CD4-positive, alpha-beta memory T cell (primary cell): ENCODE measurements around the gene RTBDN. TPM values are rescaled to one million over a fixed set of nuclear protein-coding genes. Genes with fewer than 3 reads are reported as not detected.
"Not testable (repeated sequence)": the region's sequence is repeated elsewhere in the genome, so short reads cannot be mapped to it uniquely, and the experiment has no call there.

ENCODE experiments used
- CTCF ChIA-PET: fragments of 350-600 bp; sonication (Branson Sonifier 250); formaldehyde crosslinking; loops from one replicate; lab custom pipeline; 2021; ENCODE audit warnings: inconsistent platforms; ENCODE audit not compliant: partially characterized antibody; lab: Charles Lee
- POLR2A ChIA-PET: fragments of 350-600 bp; sonication (Branson Sonifier 250); formaldehyde crosslinking; loops from one replicate; lab custom pipeline; 2021; ENCODE audit not compliant: partially characterized antibody; lab: Charles Lee
- DNase-seq, 5 donors: peaks; one replicate each; pipeline versions ENCODE4 v3.0.0 to v3.0.0-alpha.2; 2020 to 2022; ENCODE audit warnings: mixed read lengths in 1 of 5
- H3K27ac ChIP-seq: one replicate; pipeline ENCODE4 v1.7.0; 2013; ENCODE audit warnings: low read depth, low read length
- H3K27me3 ChIP-seq: 2 replicates; pipeline ENCODE4 v1.7.0; 2013; ENCODE audit warnings: mild to moderate bottlenecking, low read length, moderate library complexity; ENCODE audit not compliant: insufficient read depth
- H3K36me3 ChIP-seq: 2 replicates; pipeline ENCODE4 v1.7.0; 2013; ENCODE audit warnings: mild to moderate bottlenecking, low read length, moderate library complexity; ENCODE audit not compliant: insufficient read depth
- H3K4me1 ChIP-seq: 2 replicates; pipeline ENCODE4 v1.7.0; 2013; ENCODE audit warnings: mild to moderate bottlenecking, low read length, moderate library complexity; ENCODE audit not compliant: insufficient read depth
- H3K4me3 ChIP-seq, 2 donors: one replicate each; pipeline ENCODE4 v1.7.0; 2013; ENCODE audit warnings: low read length in 2 of 2, mild to moderate bottlenecking in 1 of 2
- H3K9me3 ChIP-seq, 2 donors: one replicate each; pipeline ENCODE4 v1.7.0; 2013; ENCODE audit warnings: low read length in 2 of 2, control low read depth in 1 of 2; ENCODE audit not compliant: control insufficient read depth in 1 of 2
- H3K27ac Mint-ChIP-seq, 7 donors: one replicate each; pipeline ENCODE4 v1.8.0; 2020 to 2021; ENCODE audit warnings: mixed read lengths in 7 of 7, mild to moderate bottlenecking in 6 of 7, inconsistent platforms in 3 of 7, moderate library complexity in 3 of 7
- H3K27me3 Mint-ChIP-seq, 2 donors: one replicate each; pipeline ENCODE4 v1.8.0; 2020 to 2021; ENCODE audit warnings: mixed read lengths in 2 of 2
- H3K36me3 Mint-ChIP-seq, 2 donors: one replicate each; pipeline ENCODE4 v1.8.0; 2020 to 2021; ENCODE audit warnings: mixed read lengths in 2 of 2, inconsistent platforms in 1 of 2, mild to moderate bottlenecking in 1 of 2
- H3K4me1 Mint-ChIP-seq, 4 donors: one replicate each; pipeline ENCODE4 v1.8.0; 2020 to 2021; ENCODE audit warnings: mixed read lengths in 4 of 4, mild to moderate bottlenecking in 1 of 4
- H3K4me3 Mint-ChIP-seq, 8 donors: one replicate each; pipeline ENCODE4 v1.8.0; 2020 to 2021; ENCODE audit warnings: mixed read lengths in 8 of 8, mild to moderate bottlenecking in 7 of 8, moderate library complexity in 6 of 8, inconsistent platforms in 3 of 8
- H3K9me3 Mint-ChIP-seq, 8 donors: one replicate each; pipeline ENCODE4 v1.8.0; 2020 to 2021; ENCODE audit warnings: mixed read lengths in 8 of 8, mild to moderate bottlenecking in 5 of 8, inconsistent platforms in 3 of 8, moderate library complexity in 1 of 8
- intact Hi-C: fragments of 100-400 bp; cut with micrococcal nuclease; formaldehyde crosslinking; loops from one replicate; pipeline ENCODE4 v1.15.1; 2023
- polyA plus RNA-seq, 2 donors: library from polyadenylated mRNA; unstranded; fragments of 300-500 nt; fragmentation: Illumina TruSeq; gene quantifications; one replicate each; pipeline ENCODE4 v1.2.3, GENCODE V29; 2021
- total RNA-seq, 2 experiments: library from RNA; stranded (reverse); gene quantifications; one replicate each; pipeline ENCODE4 v1.2.3, GENCODE V29; 2021

Gene RTBDN
- total and polyA plus RNA-seq, 4 experiments from 2014 or later, result not detected

DNA sequence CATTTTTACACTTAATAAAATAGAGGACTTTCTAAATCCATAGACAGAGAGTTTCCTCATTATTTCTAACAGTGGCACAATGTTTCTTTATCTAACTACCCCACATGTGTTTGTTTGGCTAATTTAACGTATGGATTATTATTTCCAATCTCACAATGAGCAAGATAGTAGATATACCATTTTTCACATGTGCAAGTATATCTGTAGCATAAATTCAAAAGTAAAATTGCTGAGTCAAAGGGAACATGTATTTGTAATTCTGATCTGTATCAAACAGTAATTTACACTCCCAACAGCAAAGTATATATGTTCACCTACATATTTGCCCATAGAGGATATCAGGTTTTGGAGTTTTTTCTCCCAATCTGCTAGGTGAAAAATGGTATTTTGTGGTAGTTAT lies 22.3 kb upstream of the RTBDN start:
- CTCF ChIA-PET, result interaction anchor here (1.5 kb wide), 1 partner anchor 9 kb away, joined by 7 read pairs; no protein-coding TSS in a partner anchor
- POLR2A ChIA-PET, result no interaction called here
- intact Hi-C loops, result no loop called here
- H3K27me3 ChIP-seq, result no peaks in the 10 kb centered on the region
- Mint-ChIP-seq H3K36me3 (no peaks in the 10 kb centered on the region), H3K4me1 (no peaks in the 10 kb centered on the region), H3K9me3 (peaks cover 0 to 19% (median 9%) of the 10 kb centered on the region in 8 donors), H3K27me3 (peaks cover 0 to 7% of the 10 kb centered on the region in 2 donors), H3K4me3 (no peak overlapping the region), H3K27ac (no peak overlapping the region)
- H3K9me3 ChIP-seq, result no peaks in the 10 kb centered on the region
- H3K36me3 ChIP-seq, result no peaks in the 10 kb centered on the region
- no peak overlapping the region for H3K4me3 ChIP-seq
- no peak overlapping the region for H3K27ac ChIP-seq
- H3K4me1 ChIP-seq, result no peaks in the 10 kb centered on the region
- DNase-seq, result no peak

DNA sequence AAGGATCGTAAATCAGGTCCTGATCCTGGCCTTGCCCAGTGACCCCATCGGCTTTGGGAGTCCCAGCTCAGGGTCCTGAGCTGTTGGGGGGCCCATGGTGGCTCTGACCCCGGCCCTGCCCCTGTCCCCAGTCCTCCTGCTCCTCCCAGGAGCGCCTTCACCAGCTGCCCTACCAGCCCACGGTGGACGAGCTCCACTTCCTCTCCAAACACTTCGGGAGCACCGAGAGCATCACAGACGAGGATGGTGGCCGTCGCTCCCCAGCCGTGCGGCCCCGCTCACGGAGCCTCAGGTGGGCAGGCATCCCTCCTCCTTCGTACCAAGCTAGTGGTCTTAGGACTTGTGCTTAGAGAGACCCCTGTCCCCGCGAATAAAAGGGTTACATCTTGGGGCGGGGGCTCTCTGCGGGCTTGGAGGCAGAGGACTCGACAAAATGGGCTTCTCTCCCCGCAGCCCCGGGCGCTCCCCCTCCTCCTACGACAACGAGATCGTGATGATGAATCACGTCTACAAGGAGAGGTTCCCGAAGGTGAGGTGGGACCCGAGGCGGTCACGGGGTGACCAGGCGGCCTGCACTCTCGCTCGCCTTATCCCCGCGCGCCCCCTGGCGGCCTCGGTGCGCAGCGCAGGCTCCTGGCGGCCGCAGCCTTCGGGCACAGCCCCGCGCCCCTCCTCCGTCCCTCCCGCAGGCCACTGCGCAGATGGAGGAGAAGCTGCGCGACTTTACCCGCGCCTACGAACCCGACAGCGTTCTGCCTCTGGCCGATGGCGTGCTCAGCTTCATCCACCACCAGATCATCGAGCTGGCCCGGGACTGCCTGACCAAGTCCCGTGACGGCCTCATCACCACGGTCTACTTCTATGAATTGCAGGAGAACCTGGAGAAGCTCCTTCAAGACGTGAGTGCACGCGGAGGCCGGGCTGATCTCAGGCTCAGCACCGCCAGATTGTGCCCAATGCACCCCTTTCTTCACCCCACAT lies 13.1 kb upstream of the RTBDN start:
- CTCF ChIA-PET, result interaction anchor here (0.6 to 8.2 kb wide), 57 partner anchors 8 to 1049 kb away, joined by 3 to 200 read pairs (median 5); partner anchors contain the start of genes DNASE2, FARSA, GCDH and GET3
- no peak overlapping the region for H3K27ac ChIP-seq
- H3K4me1 ChIP-seq, result peaks cover 9% of the 10 kb centered on the region
- Mint-ChIP-seq H3K4me1 (peaks cover 0 to 4% (median 0%) of the 10 kb centered on the region in 4 donors), H3K36me3 (no peaks in the 10 kb centered on the region), H3K4me3 (peak overlapping the region in 3 of 8 donors; percentile 43 to 57 (median 57)), H3K27me3 (peaks cover 17 to 19% of the 10 kb centered on the region in 2 donors), H3K9me3 (peaks cover 0 to 1% (median 0%) of the 10 kb centered on the region in 8 donors), H3K27ac (no peak overlapping the region)
- no peak overlapping the region for H3K4me3 ChIP-seq
- H3K9me3 ChIP-seq, result no peaks in the 10 kb centered on the region
- intact Hi-C loops, result loop anchor here (1.0 to 5.0 kb wide), 4 partner anchors 50 to 130 kb away; no protein-coding TSS in a partner anchor
- DNase-seq, result peak; percentile 70 to 80 (median 73)
- peaks cover 5% of the 10 kb centered on the region for H3K27me3 ChIP-seq
- POLR2A ChIA-PET, result interaction anchor here (0.6 to 1.3 kb wide), 7 partner anchors 55 to 354 kb away, joined by 3 to 4 read pairs (median 4); partner anchors contain the start of gene JUNB
- no peaks in the 10 kb centered on the region for H3K36me3 ChIP-seq

- not testable (repeated sequence) for H3K27ac Mint-ChIP-seq, H3K36me3 Mint-ChIP-seq, DNase-seq, H3K4me3 Mint-ChIP-seq, H3K9me3 ChIP-seq, H3K4me3 ChIP-seq, H3K36me3 ChIP-seq, H3K4me1 Mint-ChIP-seq, H3K27me3 ChIP-seq, H3K4me1 ChIP-seq, H3K9me3 Mint-ChIP-seq, H3K27ac ChIP-seq
- intact Hi-C loops, result loop anchor here (1.0 to 5.0 kb wide), 4 partner anchors 49 to 129 kb away; no protein-coding TSS in a partner anchor
- ChIA-PET CTCF (interaction anchor here (0.6 to 8.2 kb wide), 37 partner anchors 8 to 288 kb away, joined by 3 to 200 read pairs (median 7); partner anchors contain the start of genes DNASE2, FARSA, RNASEH2A and THSD8), POLR2A (interaction anchor here (0.7 to 1.3 kb wide), 2 partner anchors 32 to 81 kb away, joined by 3 to 4 read pairs; no protein-coding TSS in a partner anchor)
- peaks cover 21 to 24% of the 10 kb centered on the region in 2 donors for H3K27me3 Mint-ChIP-seq
Observed at GRCh38 chr19:12846613-12847012, 12.2 kb upstream of the RTBDN start.

- Mint-ChIP-seq H3K9me3 (peaks cover 0 to 4% (median under 1%) of the 10 kb centered on the region in 8 donors), H3K36me3 (peaks cover 0 to 3% of the 10 kb centered on the region in 2 donors), H3K27me3 (peaks cover 43 to 46% of the 10 kb centered on the region in 2 donors), H3K4me3 (no peak overlapping the region), H3K4me1 (peaks cover 17 to 25% (median 18%) of the 10 kb centered on the region in 4 donors), H3K27ac (no peak overlapping the region)
- Histone ChIP-seq H3K9me3 (no peaks in the 10 kb centered on the region), H3K36me3 (no peaks in the 10 kb centered on the region), H3K27me3 (peaks cover 32% of the 10 kb centered on the region), H3K4me1 (peaks cover 25% of the 10 kb centered on the region), H3K27ac (no peak overlapping the region), H3K4me3 (no peak overlapping the region)
- DNase-seq, result no peak
- ChIA-PET CTCF (interaction anchor here (1.9 to 8.2 kb wide), 2 partner anchors 80 to 87 kb away, joined by 5 to 200 read pairs; no protein-coding TSS in a partner anchor), POLR2A (no interaction called here)
- intact Hi-C loops, result no loop called here
Observed at GRCh38 chr19:12843999-12844732, 9.8 kb upstream of the RTBDN start.

DNA sequence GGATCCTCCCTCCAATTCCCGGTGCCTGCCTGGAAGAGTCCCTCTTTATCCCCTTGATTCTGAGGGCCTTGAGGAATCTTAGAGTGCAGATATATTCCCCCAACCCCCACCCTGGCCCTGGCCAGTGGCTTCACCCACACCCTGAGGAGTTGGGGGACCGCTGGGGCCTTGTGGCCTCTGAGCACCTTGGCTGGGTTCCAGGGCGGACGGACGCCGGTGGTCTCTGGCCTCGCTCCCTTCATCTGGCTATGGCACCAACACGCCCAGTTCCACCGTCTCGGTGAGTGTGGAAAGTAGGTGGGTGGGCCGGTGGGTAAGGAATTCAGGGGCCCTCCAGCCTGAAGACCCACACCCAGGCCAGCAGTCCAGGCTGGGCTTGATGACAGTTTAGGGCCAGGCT lies 8.9 kb upstream of the RTBDN start:
- Histone ChIP-seq H3K4me1 (peaks cover 33% of the 10 kb centered on the region), H3K4me3 (no peak overlapping the region), H3K27me3 (peaks cover 36% of the 10 kb centered on the region), H3K27ac (no peak overlapping the region), H3K9me3 (no peaks in the 10 kb centered on the region), H3K36me3 (no peaks in the 10 kb centered on the region)
- intact Hi-C loops, result no loop called here
- H3K27ac Mint-ChIP-seq, result no peak overlapping the region
- no peak for DNase-seq
- no peak overlapping the region for H3K4me3 Mint-ChIP-seq
- peaks cover 18 to 29% (median 20%) of the 10 kb centered on the region in 4 donors for H3K4me1 Mint-ChIP-seq
- peaks cover 0 to 4% (median under 1%) of the 10 kb centered on the region in 8 donors for H3K9me3 Mint-ChIP-seq
- peaks cover 48% of the 10 kb centered on the region in 2 donors for H3K27me3 Mint-ChIP-seq
- H3K36me3 Mint-ChIP-seq, result peaks cover 0 to 3% of the 10 kb centered on the region in 2 donors
- ChIA-PET CTCF (no interaction called here), POLR2A (no interaction called here)

DNA sequence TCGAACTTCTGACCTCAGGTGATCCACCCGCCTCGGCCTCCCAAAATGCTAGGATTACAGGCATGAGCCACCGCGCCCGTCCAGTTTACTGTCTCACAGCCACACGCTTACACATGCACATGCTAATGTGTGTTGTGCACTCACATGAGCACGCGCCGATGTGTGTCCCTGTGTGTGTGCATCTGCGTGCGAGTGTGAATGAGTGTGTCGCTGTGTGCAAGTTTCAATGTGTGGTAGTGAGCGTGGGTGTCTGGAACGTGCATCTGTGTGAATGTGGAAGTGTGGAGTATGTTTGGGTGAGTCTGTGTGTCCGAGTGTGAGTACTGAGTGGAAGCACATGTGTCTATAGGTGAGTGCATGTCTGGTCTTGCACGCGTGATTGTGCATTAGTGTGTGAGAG lies 8.1 kb upstream of the RTBDN start:
- peaks cover 43% of the 10 kb centered on the region for H3K27me3 ChIP-seq
- H3K36me3 ChIP-seq, result no peaks in the 10 kb centered on the region
- no peaks in the 10 kb centered on the region for H3K9me3 ChIP-seq
- Mint-ChIP-seq H3K9me3 (peaks cover 0 to 4% (median under 1%) of the 10 kb centered on the region in 8 donors), H3K27me3 (peaks cover 52 to 53% of the 10 kb centered on the region in 2 donors), H3K36me3 (peaks cover 0 to 3% of the 10 kb centered on the region in 2 donors), H3K4me1 (peaks cover 18 to 34% (median 22%) of the 10 kb centered on the region in 4 donors), H3K4me3 (no peak overlapping the region), H3K27ac (no peak overlapping the region)
- no peak for DNase-seq
- POLR2A ChIA-PET, result no interaction called here
- no peak overlapping the region for H3K27ac ChIP-seq
- CTCF ChIA-PET, result no interaction called here
- H3K4me1 ChIP-seq, result peaks cover 33% of the 10 kb centered on the region
- intact Hi-C loops, result no loop called here
- H3K4me3 ChIP-seq, result no peak overlapping the region
